Neural progenitor cell (in vitro differentiated cells): Measurements from ENCODE around the gene TMEM130. TPM values are rescaled to one million over a fixed set of nuclear protein-coding genes. Genes with fewer than 3 reads are reported as not detected.
"Not testable (repeated sequence)": the region's sequence is repeated elsewhere in the genome, so short reads cannot be mapped to it uniquely, and the experiment has no call there.

Experiments
- DNase-seq: peaks from one replicate; pipeline ENCODE4 v3.0.0-alpha.2; 2016; ENCODE audit warnings: low spot score
- H2AFZ ChIP-seq: fragments of 200-600 bp; sonication (generic); replicated peaks from 2 replicates; pipeline ENCODE4 v1.6.1; 2016; ENCODE audit warnings: antibody characterized with exemption
- H3F3A ChIP-seq: fragments of 200-600 bp; sonication (generic); 2 replicates; pipeline ENCODE4 v1.6.1; 2016; ENCODE audit warnings: antibody characterized with exemption, low read depth
- H3K27ac ChIP-seq: fragments of 200-600 bp; sonication (generic); 2 replicates; pipeline ENCODE4 v1.5.1; 2016; ENCODE audit warnings: mild to moderate bottlenecking
- H3K27me3 ChIP-seq: fragments of 200-600 bp; sonication (generic); 2 replicates; pipeline ENCODE4 v1.6.1; 2016; ENCODE audit warnings: mild to moderate bottlenecking, moderate library complexity
- H3K36me3 ChIP-seq: fragments of 200-600 bp; sonication (generic); 2 replicates; pipeline ENCODE4 v1.5.1; 2016
- H3K4me1 ChIP-seq: fragments of 200-600 bp; sonication (generic); 2 replicates; pipeline ENCODE4 v1.6.1; 2016; ENCODE audit warnings: mixed run types
- H3K4me2 ChIP-seq: fragments of 200-600 bp; sonication (generic); 2 replicates; pipeline ENCODE4 v1.6.1; 2016
- H3K4me3 ChIP-seq: fragments of 200-600 bp; sonication (generic); 2 replicates; pipeline ENCODE4 v1.5.1; 2016
- H3K79me2 ChIP-seq: fragments of 200-600 bp; sonication (generic); 2 replicates; pipeline ENCODE4 v1.6.1; 2016; ENCODE audit warnings: low read depth
- H3K9ac ChIP-seq: fragments of 200-600 bp; sonication (generic); 2 replicates; pipeline ENCODE4 v1.6.1; 2016
- H3K9me3 ChIP-seq: fragments of 200-600 bp; sonication (generic); 2 replicates; pipeline ENCODE4 v1.5.1; 2016; ENCODE audit warnings: low read depth
- H4K20me1 ChIP-seq: fragments of 200-600 bp; sonication (generic); 2 replicates; pipeline ENCODE4 v1.6.1; 2016; ENCODE audit warnings: low read depth
- H3K27ac Mint-ChIP-seq: 3 replicates; pipeline ENCODE4 v1.8.0; 2021; ENCODE audit warnings: mixed read lengths
- H3K27me3 Mint-ChIP-seq: 2 replicates; pipeline ENCODE4 v1.8.0; 2022; ENCODE audit warnings: low read depth, mild to moderate bottlenecking, inconsistent platforms, moderate library complexity, mixed read lengths; ENCODE audit not compliant: insufficient read depth
- H3K36me3 Mint-ChIP-seq: 3 replicates; pipeline ENCODE4 v1.8.0; 2021; ENCODE audit warnings: mixed read lengths
- H3K4me1 Mint-ChIP-seq: 3 replicates; pipeline ENCODE4 v1.8.0; 2021; ENCODE audit warnings: mixed read lengths
- H3K4me3 Mint-ChIP-seq: 3 replicates; pipeline ENCODE4 v1.8.0; 2021; ENCODE audit warnings: mild to moderate bottlenecking, moderate library complexity, mixed read lengths
- H3K9me3 Mint-ChIP-seq: 3 replicates; pipeline ENCODE4 v1.8.0; 2020; ENCODE audit warnings: mixed read lengths
- CTCF ChIP-seq: fragments of 200-600 bp; sonication (generic); IDR thresholded peaks from 2 replicates; pipeline ENCODE4 v1.5.1; 2017; ENCODE audit warnings: antibody characterized with exemption, mild to moderate bottlenecking
- EZH2 ChIP-seq: fragments of 200-600 bp; sonication (generic); IDR thresholded peaks from 2 replicates; pipeline ENCODE4 v1.6.1; 2017; ENCODE audit warnings: antibody characterized with exemption, mild to moderate bottlenecking, moderate library complexity
- EZH2phosphoT487 ChIP-seq: fragments of 200-600 bp; sonication (generic); IDR thresholded peaks from 2 replicates; pipeline ENCODE4 v1.6.1; 2017; ENCODE audit warnings: antibody characterized with exemption
- total RNA-seq: library from RNA; depleted of rRNA; stranded (reverse); fragments of >200 nt; gene quantifications from 2 replicates; pipeline ENCODE4 v1.2.3, GENCODE V29; 2015; ENCODE audit warnings: low replicate concordance

The TMEM130 gene
- total RNA-seq, 1 donor from 2014 or later: 1.0 TPM

- H3K4me2 ChIP-seq: no peak overlapping the region
- peaks cover 18% of the 10 kb centered on the region for H3K27me3 Mint-ChIP-seq
- H4K20me1 ChIP-seq: peaks cover 15% of the 10 kb centered on the region
- peaks cover 17% of the 10 kb centered on the region for H3K27me3 ChIP-seq
- H3K4me3 Mint-ChIP-seq: peak overlapping the region; percentile 46
- no peaks in the 10 kb centered on the region for H3K9me3 ChIP-seq
- peaks cover 30% of the 10 kb centered on the region for H3F3A ChIP-seq
- no peak overlapping the region for H3K4me3 ChIP-seq
- no peaks in the 10 kb centered on the region for H3K36me3 ChIP-seq
- H3K27ac Mint-ChIP-seq: no peak overlapping the region
- TF ChIP-seq EZH2: no peak
- H3K27ac ChIP-seq: no peak overlapping the region
- peaks cover 19% of the 10 kb centered on the region for H3K79me2 ChIP-seq
- peaks cover 6% of the 10 kb centered on the region for H3K4me1 ChIP-seq
- no peaks in the 10 kb centered on the region for H3K9me3 Mint-ChIP-seq
- H3K9ac ChIP-seq: no peak overlapping the region
- peaks cover 15% of the 10 kb centered on the region for H3K4me1 Mint-ChIP-seq
- H3K36me3 Mint-ChIP-seq: no peaks in the 10 kb centered on the region
- no peak overlapping the region for H2AFZ ChIP-seq
- no peak for DNase-seq
These were observed 5.7 kb upstream of the TMEM130 start for GRCh38 chr7:98875501-98875900.

- Mint-ChIP-seq H3K4me3 (no peak overlapping the region), H3K27ac (no peak overlapping the region)
- H3K4me2 ChIP-seq: no peak overlapping the region
These were observed 5.1 kb upstream of the TMEM130 start for GRCh38 chr7:98874942-98875341.

GRCh38 chr7:98873610-98874009, 3.8 kb upstream of the TMEM130 start:
- not testable (repeated sequence) for H3K9me3 ChIP-seq, H3K4me1 ChIP-seq, H4K20me1 ChIP-seq, H2AFZ ChIP-seq, H3K4me3 Mint-ChIP-seq, H3K27ac Mint-ChIP-seq, DNase-seq, H3K36me3 Mint-ChIP-seq, H3K36me3 ChIP-seq, H3K79me2 ChIP-seq, H3K27ac ChIP-seq, H3K4me2 ChIP-seq, H3K9ac ChIP-seq, H3K4me3 ChIP-seq, H3K9me3 Mint-ChIP-seq
- H3K27me3 Mint-ChIP-seq: peaks cover 21% of the 10 kb centered on the region
- peaks cover 21% of the 10 kb centered on the region for H3F3A ChIP-seq
- peaks cover 15% of the 10 kb centered on the region for H3K4me1 Mint-ChIP-seq
- peaks cover 36% of the 10 kb centered on the region for H3K27me3 ChIP-seq

More at GRCh38 chr7:98874942-98875341, 5.1 kb upstream of the TMEM130 start:
- H3K9me3 ChIP-seq: no peaks in the 10 kb centered on the region
- no peak for DNase-seq
- no peak overlapping the region for H3K9ac ChIP-seq
- peaks cover 14% of the 10 kb centered on the region for H3K79me2 ChIP-seq
- H3K4me3 ChIP-seq: no peak overlapping the region
- no peaks in the 10 kb centered on the region for H3K36me3 Mint-ChIP-seq
- peaks cover 15% of the 10 kb centered on the region for H3K4me1 Mint-ChIP-seq
- no peak overlapping the region for H2AFZ ChIP-seq
- no peaks in the 10 kb centered on the region for H3K36me3 ChIP-seq
- H3K27ac ChIP-seq: no peak overlapping the region
- H4K20me1 ChIP-seq: peaks cover 10% of the 10 kb centered on the region
- H3K27me3 Mint-ChIP-seq: peaks cover 19% of the 10 kb centered on the region
- H3K27me3 ChIP-seq: peaks cover 23% of the 10 kb centered on the region
- TF ChIP-seq CTCF: no peak
- no peak for TF ChIP-seq EZH2phosphoT487
- TF ChIP-seq EZH2: no peak
- H3K4me1 ChIP-seq: peaks cover 5% of the 10 kb centered on the region
- peaks cover 30% of the 10 kb centered on the region for H3F3A ChIP-seq
- no peaks in the 10 kb centered on the region for H3K9me3 Mint-ChIP-seq

GRCh38 chr7:98872328-98872924, 2.6 kb upstream of the TMEM130 start:
- Histone ChIP-seq H3K4me3 (no peak overlapping the region), H3K27ac (no peak overlapping the region), H3K4me1 (peaks cover 3% of the 10 kb centered on the region), H3K4me2 (no peak overlapping the region), H3K79me2 (no peaks in the 10 kb centered on the region), H4K20me1 (no peaks in the 10 kb centered on the region), H3K9me3 (no peaks in the 10 kb centered on the region), H2AFZ (no peak overlapping the region), H3F3A (peaks cover 14% of the 10 kb centered on the region), H3K9ac (no peak overlapping the region), H3K27me3 (peaks cover 48% of the 10 kb centered on the region), H3K36me3 (no peaks in the 10 kb centered on the region)
- Mint-ChIP-seq H3K36me3 (no peaks in the 10 kb centered on the region), H3K4me1 (peaks cover 13% of the 10 kb centered on the region), H3K9me3 (no peaks in the 10 kb centered on the region), H3K27me3 (peaks cover 26% of the 10 kb centered on the region), H3K4me3 (no peak overlapping the region), H3K27ac (no peak overlapping the region)
- TF ChIP-seq CTCF: peak; percentile 52
- no peak for TF ChIP-seq EZH2
- no peak for TF ChIP-seq EZH2phosphoT487
- DNase-seq: peak; percentile 67
